A549 (cell line): ENCODE results near the gene BNC2. TPM values are rescaled to one million over a fixed set of nuclear protein-coding genes. Genes with fewer than 3 reads are reported as not detected.
A peak's percentile ranks its signal among the peaks of the same experiment; 100 is the strongest.

Experiments
- ATAC-seq, 2 experiments: fragments of 200-7000 bp in 1 of 2; fragments of >200 bp in 1 of 2; cut with Nextera tagmentation in 1 of 2; cut with Tn5 transposase in 1 of 2; 3 replicates each; pipeline versions ENCODE4 v1.8.0 to v1.9.1; 2018 to 2020; ENCODE audit warnings: mild to moderate bottlenecking in 1 of 2, moderate library complexity in 1 of 2
- CTCF ChIA-PET: fragments of 300-600 bp; sonication (Branson Sonifier 250); formaldehyde crosslinking; extraction: SDS; loops from one replicate; lab custom pipeline; 2021; ENCODE audit warnings: antibody characterized with exemption, inconsistent platforms; lab: Yijun Ruan, JAX
- POLR2A ChIA-PET: fragments of 350-600 bp; formaldehyde crosslinking; extraction: SDS; loops from one replicate; lab custom pipeline; 2021; ENCODE audit warnings: antibody characterized with exemption, inconsistent platforms; lab: Yijun Ruan, JAX
- DNase-seq, 2 experiments: peaks; one replicate each; pipeline versions ENCODE4 v3.0.0 to v3.0.0-alpha.2; 2011 to 2016; ENCODE audit warnings: low read depth in 1 of 2, low spot score in 1 of 2
- FAIRE-seq: peaks from 2 replicates; lab custom pipeline; 2011; peaks lifted over from hg19 to GRCh38; lab: Jason Lieb, UNC
- H3K27ac ChIP-seq, 2 experiments: fragments of >200 bp; sonication (Bioruptor Twin); formaldehyde crosslinking; 3 replicates each; pipeline ENCODE4 v1.5.1; 2016 to 2017
- H3K4me1 ChIP-seq: fragments of >200 bp; sonication (Bioruptor Twin); formaldehyde crosslinking; 3 replicates; pipeline ENCODE4 v1.6.1; 2016
- H3K4me2 ChIP-seq: fragments of >200 bp; sonication (Bioruptor Twin); formaldehyde crosslinking; 3 replicates; pipeline ENCODE4 v1.6.1; 2016
- H3K4me3 ChIP-seq: fragments of >200 bp; sonication (Bioruptor Twin); formaldehyde crosslinking; 3 replicates; pipeline ENCODE4 v1.5.1; 2016
- H3K9me3 ChIP-seq: fragments of >200 bp; sonication (Bioruptor Twin); formaldehyde crosslinking; 3 replicates; pipeline ENCODE4 v1.6.1; 2016
- ELK1 ChIP-seq: fragments of 150-350 bp; IDR thresholded peaks from 2 replicates; pipeline ENCODE4 v1.6.1; 2014; ENCODE audit warnings: low read depth, mild to moderate bottlenecking, low read length
- EP300 ChIP-seq, 2 experiments: fragments of >200 bp; sonication (Bioruptor Twin); formaldehyde crosslinking; IDR thresholded peaks; 2 replicates in 1 of 2; 3 replicates in 1 of 2; pipeline ENCODE4 v1.6.1; 2016 to 2017
- FOSL2 ChIP-seq, 2 experiments: fragments of 450-650 bp in 1 of 2; fragments of >200 bp in 1 of 2; sonication (Bioruptor Twin) in 1 of 2; formaldehyde crosslinking; IDR thresholded peaks; 2 replicates each; pipeline versions ENCODE4 v1.5.0 to v1.6.1; 2016 to 2020; ENCODE audit warnings: mild to moderate bottlenecking in 1 of 2, moderate library complexity in 1 of 2
- GATA3 ChIP-seq: IDR thresholded peaks from 2 replicates; pipeline ENCODE4 v1.6.1; 2012; ENCODE audit warnings: borderline replicate concordance
- HEYL ChIP-seq: fragments of 250-450 bp; sonication (Bioruptor Pico); IDR thresholded peaks from 2 replicates; pipeline ENCODE4 v1.8.0; 2021; ENCODE audit warnings: mild to moderate bottlenecking, moderate library complexity
- HOXA7 ChIP-seq: fragments of 250-450 bp; sonication (Bioruptor Pico); IDR thresholded peaks from 2 replicates; pipeline ENCODE4 v1.5.0; 2020; ENCODE audit warnings: mild to moderate bottlenecking, moderate library complexity
- JUNB ChIP-seq: fragments of >200 bp; sonication (Bioruptor Twin); formaldehyde crosslinking; IDR thresholded peaks from 2 replicates; pipeline ENCODE4 v1.6.1; 2016
- MAFK ChIP-seq: fragments of 450-650 bp; IDR thresholded peaks from 2 replicates; pipeline ENCODE4 v1.6.1; 2014; ENCODE audit not compliant: partially characterized antibody
- MYC ChIP-seq: IDR thresholded peaks from 2 replicates; pipeline ENCODE4 v1.6.1; 2012; ENCODE audit warnings: mild to moderate bottlenecking, inconsistent platforms, low read length, improper control_type of control experiment, borderline replicate concordance
- PHF8 ChIP-seq: fragments of 200-600 bp; sonication (generic); IDR thresholded peaks from 2 replicates; pipeline ENCODE4 v1.6.1; 2016; ENCODE audit warnings: low read depth, mild to moderate bottlenecking, antibody characterized with exemption, moderate library complexity, borderline replicate concordance
- RARB ChIP-seq: fragments of 250-450 bp; sonication (Bioruptor Pico); IDR thresholded peaks from 2 replicates; pipeline ENCODE4 v1.8.0; 2021; ENCODE audit warnings: mild to moderate bottlenecking, moderate library complexity
- REST ChIP-seq: fragments of 200-600 bp; sonication (generic); IDR thresholded peaks from 2 replicates; pipeline ENCODE4 v1.6.1; 2016; ENCODE audit warnings: antibody characterized with exemption, mild to moderate bottlenecking, moderate library complexity
- TP53 ChIP-seq: fragments of 250-450 bp; sonication (Bioruptor Pico); IDR thresholded peaks from 2 replicates; pipeline ENCODE4 v1.5.0; 2021; ENCODE audit warnings: mild to moderate bottlenecking, moderate library complexity
- USF2 ChIP-seq: fragments of 450-650 bp; IDR thresholded peaks from 2 replicates; pipeline ENCODE4 v1.6.1; 2014; ENCODE audit warnings: antibody characterized with exemption
- ZNF302 ChIP-seq: fragments of 250-450 bp; sonication (Bioruptor Pico); IDR thresholded peaks from 2 replicates; pipeline ENCODE4 v1.9.0; 2021; ENCODE audit warnings: inconsistent platforms, mild to moderate bottlenecking, moderate library complexity
- ZSCAN20 ChIP-seq: fragments of 250-450 bp; sonication (Bioruptor Pico); IDR thresholded peaks from 2 replicates; pipeline ENCODE4 v1.8.0; 2022; ENCODE audit warnings: mild to moderate bottlenecking, moderate library complexity
- WGBS: methylation state at CpG from one replicate; pipeline ENCODE4 v1.1.6; 2017; ENCODE audit errors: missing lambda C conversion rate; 5-methylcytosine and 5-hydroxymethylcytosine counted together
- polyA plus RNA-seq, 4 experiments: library from polyadenylated mRNA; depleted of rRNA in 3 of 4; stranded (reverse); fragments of >200 nt; fragmentation: RNase III in 1 of 4; extraction: RNeasy Plus Mini Kit Qiagen cat#74134 plus additional on column Dnase treatment in 1 of 4; gene quantifications; 2 replicates in 3 of 4; 3 replicates in 1 of 4; pipeline ENCODE4 v1.2.3, GENCODE V29; 2011 to 2017

Gene BNC2
- polyA plus RNA-seq, 2 of the 4 experiments (the other 2 are of a cell fraction): 6.2 to 7.5 TPM

- ChIA-PET POLR2A (no interaction called here), CTCF (interaction anchor here (0.5 to 1.7 kb wide), 3 partner anchors 11 to 333 kb away, joined by 3 to 5 read pairs (median 3); no protein-coding TSS in a partner anchor)
- Histone ChIP-seq H3K4me3 (no peak overlapping the region), H3K27ac (0 out of 6 replicates have a peak overlapping the region, but pooled peaks of 1 of the 2 experiments have one; percentile 5), H3K9me3 (no peaks in the 10 kb centered on the region), H3K4me2 (no peak overlapping the region), H3K4me1 (peaks cover 38% of the 10 kb centered on the region)
- no peak for TF ChIP-seq JUNB
- TF ChIP-seq ELK1: no peak
- no peak for FAIRE-seq
- DNase-seq: no peak
- WGBS: 73% methylated on average over 1 of the region's 1 CpG
- ATAC-seq: no peak
Observed at GRCh38 chr9:16535555-16535954, 334.9 kb downstream of the BNC2 start.

GRCh38 chr9:16532681-16533450 lies 337.6 kb downstream of the BNC2 start:
- Histone ChIP-seq H3K9me3 (no peaks in the 10 kb centered on the region), H3K27ac (peak overlapping the region; percentile 8 to 52; a peak in 5 of 6 replicates), H3K4me1 (peaks cover 38% of the 10 kb centered on the region), H3K4me3 (no peak overlapping the region), H3K4me2 (peak overlapping the region; percentile 18)
- ATAC-seq (peak; percentile 77 to 81; a peak in 5 of 6 replicates), DNase-seq (peak; percentile 20 to 62), FAIRE-seq (no peak)
- WGBS: 38% methylated on average over 2 of the region's 2 CpGs
- ChIA-PET CTCF (interaction anchor here (0.6 to 1.2 kb wide), 3 partner anchors 90 to 988 kb away, joined by 3 read pairs; no protein-coding TSS in a partner anchor), POLR2A (no interaction called here)
- peak; percentile 60 for TF ChIP-seq MAFK
- TF ChIP-seq FOSL2 (IDR thresholded peaks at IDR 0.05): no peak
- TF ChIP-seq FOSL2 (CRISPR knock-in tag; IDR thresholded peaks at IDR 0.05): peak; percentile 88
- TF ChIP-seq JUNB: 0 out of 2 replicates have a peak, but pooled peaks have one; percentile 18
- no peak for TF ChIP-seq ZNF302 (CRISPR knock-in tag)
- TF ChIP-seq, all 56 proteins: peak for 3

DNA sequence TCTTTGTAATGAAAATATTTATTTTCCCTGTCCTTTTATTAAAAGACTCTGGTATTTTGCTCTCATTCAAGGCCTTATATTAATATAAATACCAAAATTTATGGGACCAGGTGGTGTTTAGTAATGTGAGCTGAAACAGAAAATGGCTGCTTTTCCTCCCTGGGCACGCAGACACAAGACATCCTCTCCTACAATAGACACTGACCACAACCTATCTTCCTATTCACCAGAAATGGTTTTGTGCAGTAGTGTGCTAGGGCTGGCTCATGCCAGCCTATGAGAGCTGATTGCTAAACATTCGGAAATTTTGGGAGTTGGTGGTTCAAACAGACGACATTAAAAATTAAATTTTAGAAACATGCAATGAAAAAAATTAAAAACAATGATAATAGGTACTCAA lies 338.2 kb downstream of the BNC2 start:
- H3K4me3 ChIP-seq: no peak overlapping the region
- H3K4me1 ChIP-seq: peaks cover 38% of the 10 kb centered on the region
- TF ChIP-seq ZSCAN20 (CRISPR knock-in tag) (no peak), PHF8 (no peak), TP53 (CRISPR knock-in tag) (no peak), HOXA7 (CRISPR knock-in tag) (no peak), HEYL (no peak), EP300 (IDR thresholded peaks at IDR 0.05) (no peak), RARB (CRISPR knock-in tag) (no peak), USF2 (no peak), FOSL2 (IDR thresholded peaks at IDR 0.05) (no peak), FOSL2 (CRISPR knock-in tag; IDR thresholded peaks at IDR 0.05) (no peak), GATA3 (no peak), MYC (no peak), REST (no peak)
- ATAC-seq (0 out of 6 replicates have a peak, but pooled peaks of 1 of the 2 experiments have one; percentile 29), DNase-seq (no peak), FAIRE-seq (no peak)
- ChIA-PET POLR2A (no interaction called here), CTCF (interaction anchor here (0.6 to 1.2 kb wide), 3 partner anchors 89 to 988 kb away, joined by 3 read pairs; no protein-coding TSS in a partner anchor)
- peak overlapping the region; percentile 8 to 52; a peak in 5 of 6 replicates for H3K27ac ChIP-seq
- peak overlapping the region; percentile 18 for H3K4me2 ChIP-seq
- H3K9me3 ChIP-seq: no peaks in the 10 kb centered on the region
- WGBS: 97% methylated on average over 3 of the region's 3 CpGs
